Endothelial cell of umbilical vein (primary cell): Measurements from ENCODE around the gene WDR72.

ENCODE experiments used
- CTCF ChIP-seq, 2 donors: IDR thresholded peaks; 1 replicate in 1 of 2; 2 replicates in 1 of 2; pipeline ENCODE4 v1.5.1; 2011; ENCODE audit warnings: low read length in 2 of 2, mild to moderate bottlenecking in 2 of 2, moderate library complexity in 2 of 2, control low read depth in 1 of 2, inconsistent platforms in 1 of 2, low read depth in 1 of 2; ENCODE audit not compliant: insufficient read depth in 1 of 2; ENCODE audit errors: extremely low read depth in 1 of 2
- EZH2 ChIP-seq: IDR thresholded peaks from 2 replicates; pipeline ENCODE4 v1.6.1; 2012; ENCODE audit warnings: borderline replicate concordance, low read depth, mild to moderate bottlenecking, moderate library complexity, low read length, inconsistent platforms; ENCODE audit not compliant: severe bottlenecking
- FOS ChIP-seq: IDR thresholded peaks from 2 replicates; pipeline ENCODE4 v1.6.1; 2011; ENCODE audit warnings: mild to moderate bottlenecking, low read length, moderate library complexity, borderline replicate concordance; ENCODE audit not compliant: insufficient read depth
- GATA2 ChIP-seq: IDR thresholded peaks from 2 replicates; pipeline ENCODE4 v1.7.0; 2011; ENCODE audit warnings: low read depth, mild to moderate bottlenecking, moderate library complexity, mixed read lengths, low read length; ENCODE audit not compliant: insufficient read length, insufficient read depth
- JUN ChIP-seq: IDR thresholded peaks from 2 replicates; pipeline ENCODE4 v1.6.1; 2011; ENCODE audit warnings: borderline replicate concordance, low read depth; ENCODE audit not compliant: insufficient read length, insufficient read depth
- MAX ChIP-seq: IDR thresholded peaks from 2 replicates; pipeline ENCODE4 v1.6.1; 2011; ENCODE audit not compliant: insufficient read depth, insufficient read length
- MYC ChIP-seq: IDR thresholded peaks from one replicate; pipeline ENCODE4 v1.6.1; 2011; ENCODE audit warnings: mild to moderate bottlenecking, low read depth, low read length
- POLR2A ChIP-seq: IDR thresholded peaks from 2 replicates; pipeline ENCODE4 v1.6.1; 2012; ENCODE audit warnings: low read depth, mild to moderate bottlenecking, control low read depth, low read length
- POLR2AphosphoS5 ChIP-seq: IDR thresholded peaks from 2 replicates; pipeline ENCODE4 v1.6.1; 2012; ENCODE audit warnings: low read depth, mild to moderate bottlenecking, control low read depth, low read length, moderate library complexity; ENCODE audit not compliant: insufficient read depth

- TF ChIP-seq CTCF (IDR thresholded peaks at IDR 0.05; ENCODE audit: extremely low read depth in 1 of 2, insufficient read depth in 1 of 2, low read depth in 1 of 2, low read length in 2 of 2) (no peak), EZH2 (no peak), POLR2A (no peak), MAX (no peak), POLR2AphosphoS5 (no peak), MYC (no peak), GATA2 (no peak), JUN (no peak), FOS (no peak)
These were observed 201.1 kb downstream of the WDR72 start for GRCh38 chr15:53558384-53558783.
